Right ventricle myocardium superior (tissue), 1 donor: Measurements from ENCODE around the gene GET4. TPM values are rescaled to one million over a fixed set of nuclear protein-coding genes. Genes with fewer than 3 reads are reported as not detected.
"Not testable (repeated sequence)": the region's sequence is repeated elsewhere in the genome, so short reads cannot be mapped to it uniquely, and the experiment has no call there.

Source experiments
- ATAC-seq: fragments of 200-7000 bp; cut with Tn5 transposase; one replicate; pipeline ENCODE4 v1.9.1; 2020; ENCODE audit warnings: mild to moderate bottlenecking; ENCODE audit not compliant: poor library complexity
- DNase-seq: peaks from one replicate; pipeline ENCODE4 v3.0.0-alpha.2; 2020
- intact Hi-C: fragments of 100-400 bp; cut with DNase I; formaldehyde crosslinking; loops from one replicate; pipeline ENCODE4 v1.11.2; 2022
- total RNA-seq: library from RNA; stranded (reverse); fragmentation: NEBNext Ultra II Directional; extraction: Animal tissue kit (Norgen Biotek cat#: 25700); gene quantifications from one replicate; pipeline ENCODE4 v1.2.1, GENCODE V29; 2021
- donor health status: DM: no; HTN: yes; CAD: no; lungs with severe emphysema.

The GET4 gene
- total RNA-seq, 1 donor from 2014 or later: 20.6 TPM

GRCh38 chr7:843230-843629 lies 33.1 kb upstream of the GET4 start:
- DNase-seq (peak; percentile 22), ATAC-seq (no peak)

DNA sequence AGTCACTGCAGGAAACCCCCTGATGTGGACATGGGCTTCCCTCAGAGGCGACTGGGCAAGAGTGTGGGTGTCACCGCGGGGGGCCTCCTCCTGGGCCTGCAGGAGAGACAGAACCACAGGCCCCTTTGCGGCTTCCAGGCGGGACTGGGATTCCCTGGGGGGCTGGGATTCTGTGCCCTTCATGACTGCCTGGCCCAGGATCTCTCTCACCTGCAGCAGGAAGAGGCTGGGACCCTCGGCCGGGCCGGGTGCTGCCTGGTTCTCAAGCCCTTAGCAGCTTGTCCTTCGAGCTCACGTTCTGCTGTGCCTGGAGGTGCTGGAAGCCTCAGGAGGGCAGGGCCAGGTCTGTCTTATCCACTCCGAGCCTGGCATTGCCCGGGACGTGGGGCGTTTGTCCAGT lies 32.3 kb upstream of the GET4 start:
- no peak for ATAC-seq
- peak; percentile 30 for DNase-seq
- intact Hi-C loops: no loop called here

More at GRCh38 chr7:843230-843629, 33.1 kb upstream of the GET4 start:
- intact Hi-C loops: no loop called here

- intact Hi-C loops: no loop called here
- ATAC-seq (no peak), DNase-seq (peak; percentile 27)
Observed at GRCh38 chr7:844514-844913, 31.8 kb upstream of the GET4 start.

GRCh38 chr7:845091-845490 lies 31.3 kb upstream of the GET4 start:
- ATAC-seq: no peak
- intact Hi-C loops: no loop called here
- peak; percentile 28 for DNase-seq

DNA sequence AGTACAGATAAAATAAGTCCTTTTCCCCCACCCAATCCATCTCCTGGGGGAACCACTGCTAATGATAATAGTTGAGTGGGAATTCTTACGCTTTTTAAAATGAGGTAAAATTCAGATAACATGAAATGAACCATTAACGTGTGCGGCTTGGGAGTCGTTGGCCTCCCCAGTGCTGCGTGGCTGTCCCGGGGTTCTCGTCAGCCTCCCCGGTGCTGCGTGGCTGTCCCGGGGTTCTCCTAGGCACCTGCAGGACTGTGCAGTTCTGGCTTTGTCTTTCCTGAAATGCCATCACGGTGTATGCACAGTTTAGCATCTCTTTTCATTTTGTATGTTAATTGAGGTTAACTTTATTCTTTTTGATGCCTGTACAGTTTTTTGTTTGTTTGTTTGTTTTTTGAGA lies 30.6 kb upstream of the GET4 start:
- intact Hi-C loops: no loop called here

DNA sequence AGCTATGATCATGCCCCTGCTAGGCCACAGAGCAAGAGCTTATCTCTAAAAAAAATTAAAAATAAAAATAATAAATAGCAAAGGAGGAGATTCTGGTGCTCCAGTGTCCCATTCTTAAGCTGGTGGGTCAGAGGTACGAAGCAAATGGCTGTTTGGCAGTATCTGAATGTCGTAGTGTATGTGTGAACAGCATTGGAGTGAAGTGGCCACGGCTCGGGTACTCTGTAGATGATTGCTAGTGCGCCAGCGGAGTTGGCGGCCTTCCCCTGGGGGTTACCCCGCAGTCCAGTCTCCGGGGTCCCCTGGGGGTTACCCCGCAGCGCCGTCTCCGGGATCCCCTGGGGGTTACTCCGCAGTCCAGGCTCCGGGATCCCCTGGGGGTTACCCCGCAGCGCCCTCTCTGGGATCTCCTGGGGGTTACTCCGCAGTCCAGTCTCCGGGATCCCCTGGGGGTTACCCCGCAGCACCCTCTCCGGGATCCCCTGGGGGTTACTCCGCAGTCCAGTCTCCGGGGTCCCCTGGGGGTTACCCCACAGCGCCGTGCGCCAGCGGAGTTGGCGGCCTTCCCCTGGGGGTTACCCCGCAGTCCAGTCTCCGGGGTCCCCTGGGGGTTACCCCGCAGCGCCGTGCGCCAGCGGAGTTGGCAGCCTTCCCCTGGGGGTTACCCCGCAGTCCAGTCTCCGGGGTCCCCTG lies 29.2 kb upstream of the GET4 start:
- peak; percentile 24 for DNase-seq
- ATAC-seq, intact Hi-C loops: not testable (repeated sequence)

More for the DNA sequence above, 30.6 kb upstream of the GET4 start:
- ATAC-seq: no peak
- peak; percentile 8 for DNase-seq

DNA sequence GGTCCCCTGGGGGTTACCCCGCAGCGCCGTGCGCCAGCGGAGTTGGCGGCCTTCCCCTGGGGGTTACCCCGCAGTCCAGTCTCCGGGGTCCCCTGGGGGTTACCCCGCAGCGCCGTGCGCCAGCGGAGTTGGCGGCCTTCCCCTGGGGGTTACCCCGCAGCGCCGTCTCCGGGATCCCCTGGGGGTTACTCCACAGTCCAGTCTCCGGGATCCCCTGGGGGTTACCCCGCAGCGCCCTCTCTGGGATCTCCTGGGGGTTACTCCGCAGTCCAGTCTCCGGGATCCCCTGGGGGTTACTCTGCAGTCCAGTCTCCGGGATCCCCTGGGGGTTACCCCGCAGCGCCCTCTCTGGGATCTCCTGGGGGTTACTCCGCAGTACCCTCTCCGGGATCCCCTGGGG lies 28.6 kb upstream of the GET4 start:
- ATAC-seq, intact Hi-C loops: not testable (repeated sequence)
- peak; percentile 6 for DNase-seq

- DNase-seq: peak; percentile 32
- intact Hi-C loops: no loop called here
- ATAC-seq: no peak
Observed at GRCh38 chr7:849145-849544, 27.2 kb upstream of the GET4 start.

- ATAC-seq (no peak), DNase-seq (peak; percentile 16)
- intact Hi-C loops: no loop called here
Observed at GRCh38 chr7:849781-850180, 26.6 kb upstream of the GET4 start.

DNA sequence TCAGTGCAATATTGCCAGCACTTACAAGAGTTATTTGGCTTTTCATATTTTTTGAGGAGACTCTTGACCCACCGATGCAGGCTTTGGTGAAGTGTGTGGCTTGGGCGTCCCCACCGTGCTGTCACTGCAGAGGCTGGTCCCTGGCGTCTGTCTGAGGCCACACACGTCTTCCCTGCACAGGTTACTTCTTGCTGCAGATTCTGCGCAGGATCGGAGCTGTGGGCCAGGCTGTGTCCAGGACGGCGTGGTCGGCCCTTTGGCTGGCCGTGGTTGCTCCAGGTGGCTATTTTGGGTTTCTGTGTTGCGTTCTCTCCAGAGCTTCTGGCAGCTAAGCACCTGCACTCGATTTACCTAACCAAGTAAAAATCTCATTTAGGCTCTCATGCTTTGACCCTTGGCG lies 25.1 kb upstream of the GET4 start:
- intact Hi-C loops: no loop called here
- ATAC-seq (peak; percentile 56), DNase-seq (peak; percentile 45)

- no peak for ATAC-seq
- DNase-seq: peak; percentile 26
- intact Hi-C loops: no loop called here
Observed at GRCh38 chr7:853366-854117, 22.8 kb upstream of the GET4 start.

- no peak for ATAC-seq
- peak; percentile 33 for DNase-seq
- intact Hi-C loops: no loop called here
Observed at GRCh38 chr7:854118-854775, 22.1 kb upstream of the GET4 start.

DNA sequence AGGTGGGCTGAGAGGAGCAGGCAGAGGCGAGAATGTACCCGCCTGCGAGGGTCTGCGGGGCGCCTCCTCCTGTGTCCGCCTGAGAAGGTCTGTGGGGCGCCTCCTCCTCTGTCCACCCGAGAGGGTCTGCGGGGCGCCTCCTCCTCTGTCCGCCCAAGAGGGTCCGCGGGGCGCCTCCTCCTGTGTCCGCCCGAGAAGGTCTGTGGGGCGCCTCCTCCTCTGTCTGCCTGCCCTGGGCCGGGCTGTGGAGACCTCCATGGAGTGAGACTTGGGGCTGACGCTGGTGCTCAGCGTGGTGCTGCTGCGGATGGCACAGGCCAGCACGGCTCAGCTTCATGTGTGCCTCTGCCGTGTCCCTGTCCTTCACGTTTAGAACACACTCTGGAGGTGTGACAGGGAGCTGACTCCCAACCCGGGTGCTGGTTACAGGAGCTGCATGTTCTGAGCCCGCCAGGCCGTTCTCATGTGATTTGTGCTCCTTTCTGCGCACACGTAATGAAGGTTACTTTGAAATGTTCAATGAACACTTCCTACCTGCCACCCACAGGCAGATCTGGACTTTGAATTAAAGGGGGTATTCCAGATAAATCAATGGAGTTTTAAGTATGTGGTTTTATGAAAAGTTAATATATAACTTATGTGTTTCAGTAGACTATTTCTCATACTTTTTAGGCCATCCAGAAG lies 20.5 kb upstream of the GET4 start:
- ATAC-seq (no peak), DNase-seq (peak; percentile 18)
- intact Hi-C loops: no loop called here

GRCh38 chr7:856444-857095 lies 19.8 kb upstream of the GET4 start:
- intact Hi-C loops: no loop called here
- DNase-seq: peak; percentile 33
- ATAC-seq: no peak

- no peak for ATAC-seq
Observed at GRCh38 chr7:857661-858060, 18.7 kb upstream of the GET4 start.

DNA sequence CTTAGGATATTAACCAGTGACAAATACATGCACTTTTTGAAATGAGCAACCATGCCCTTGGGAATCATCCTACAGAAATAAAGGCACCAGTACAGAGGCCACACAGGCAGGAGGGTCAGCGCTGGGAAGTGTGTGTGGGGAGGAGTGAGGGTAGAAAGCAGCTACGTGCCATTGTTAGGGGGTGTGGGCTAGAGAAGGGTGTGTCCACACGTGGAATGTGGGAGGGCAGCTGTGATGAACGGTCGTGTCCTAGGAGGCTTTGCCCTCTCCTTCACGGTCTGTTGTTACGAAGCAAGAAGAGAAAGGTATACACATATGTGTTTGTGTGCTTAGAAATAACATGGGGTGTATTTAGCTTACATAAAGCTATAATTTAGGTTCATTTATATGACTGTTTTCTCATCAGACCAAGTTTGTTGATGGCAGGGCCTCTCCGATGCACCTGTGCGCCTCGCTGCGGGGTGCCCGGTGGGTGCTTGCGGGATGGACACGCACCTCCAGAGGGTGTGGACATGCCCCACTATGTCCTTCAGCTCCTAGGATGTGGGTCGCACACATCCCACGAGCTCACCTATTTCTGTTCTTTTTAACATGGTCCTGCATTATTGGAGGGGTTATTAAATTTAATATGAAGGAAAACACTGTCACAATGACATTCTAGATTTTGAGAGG lies 16.9 kb upstream of the GET4 start:
- no peak for ATAC-seq
- intact Hi-C loops: no loop called here

More at GRCh38 chr7:857661-858060, 18.7 kb upstream of the GET4 start:
- intact Hi-C loops: no loop called here
- peak; percentile 25 for DNase-seq

DNA sequence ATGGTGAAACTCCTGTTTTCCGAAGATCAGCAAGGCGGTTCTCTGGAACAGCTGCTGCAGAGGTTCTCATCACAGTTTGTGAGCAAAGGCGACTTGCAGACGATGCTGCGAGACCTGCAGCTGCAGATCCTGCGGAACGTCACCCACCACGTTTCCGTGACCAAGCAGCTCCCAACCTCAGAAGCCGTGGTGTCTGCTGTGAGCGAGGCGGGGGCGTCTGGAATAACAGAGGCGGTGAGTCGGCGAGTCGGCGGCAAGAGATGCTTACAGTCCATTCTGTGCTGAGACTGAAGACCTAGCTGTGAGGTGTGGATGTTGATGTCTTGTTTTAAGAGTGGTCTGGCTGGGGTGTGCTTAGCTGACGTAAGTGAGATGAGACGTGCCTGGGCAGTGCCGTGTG lies 16.2 kb upstream of the GET4 start:
- ATAC-seq (no peak), DNase-seq (peak; percentile 32)
- intact Hi-C loops: no loop called here

More for the DNA sequence above, 16.9 kb upstream of the GET4 start:
- DNase-seq: peak; percentile 17

GRCh38 chr7:861222-861621 lies 15.1 kb upstream of the GET4 start:
- intact Hi-C loops: no loop called here
- ATAC-seq (no peak), DNase-seq (no peak)
